Common myeloid progenitor, CD34-positive (primary cell): ENCODE data around the gene RPS27L. TPM values are rescaled to one million over a fixed set of nuclear protein-coding genes. Genes with fewer than 3 reads are reported as not detected.

Source experiments
- CTCF ChIA-PET: fragments of 350-600 bp; sonication (Branson Sonifier 250); formaldehyde crosslinking; loops from one replicate; lab custom pipeline; 2021; ENCODE audit warnings: antibody characterized with exemption; lab: Charles Lee
- POLR2A ChIA-PET: fragments of 350-600 bp; sonication (Branson Sonifier 250); formaldehyde crosslinking; loops from one replicate; lab custom pipeline; 2021; ENCODE audit warnings: antibody characterized with exemption; lab: Charles Lee
- DNase-seq, 3 donors: peaks; one replicate each; pipeline versions ENCODE4 v3.0.0 to v3.0.0-alpha.2; 2013
- H3K27ac ChIP-seq, 2 experiments: 1 replicate in 1 of 2; 2 replicates in 1 of 2; pipeline ENCODE4 v1.7.0; 2013; ENCODE audit warnings: inconsistent platforms in 2 of 2, low read length in 2 of 2, mild to moderate bottlenecking in 2 of 2, low read depth in 1 of 2, moderate library complexity in 1 of 2; ENCODE audit not compliant: severe bottlenecking in 2 of 2, insufficient read depth in 1 of 2, poor library complexity in 1 of 2
- H3K27me3 ChIP-seq, 5 experiments: replicated peaks in 2 of 5; 1 replicate in 3 of 5; 2 replicates in 2 of 5; pipeline versions ENCODE4 v1.6.1 to v1.7.0; 2013; ENCODE audit warnings: low read length in 4 of 5, mild to moderate bottlenecking in 2 of 5, moderate library complexity in 2 of 5, inconsistent platforms in 1 of 5; ENCODE audit not compliant: insufficient read depth in 5 of 5, control insufficient read depth in 4 of 5
- H3K36me3 ChIP-seq, 4 experiments: 1 replicate in 2 of 4; 2 replicates in 2 of 4; pipeline versions ENCODE4 v1.6.1 to v1.7.0; 2013; ENCODE audit warnings: low read length in 3 of 4, control low read depth in 1 of 4, mild to moderate bottlenecking in 1 of 4; ENCODE audit not compliant: control insufficient read depth in 4 of 4, insufficient read depth in 4 of 4
- H3K4me1 ChIP-seq, 4 experiments: 1 replicate in 3 of 4; 2 replicates in 1 of 4; pipeline versions ENCODE4 v1.6.1 to v1.7.1; 2013; ENCODE audit warnings: low read length in 3 of 4, mild to moderate bottlenecking in 3 of 4, control low read depth in 1 of 4, inconsistent platforms in 1 of 4, moderate library complexity in 1 of 4; ENCODE audit not compliant: control insufficient read depth in 4 of 4, insufficient read depth in 4 of 4; ENCODE audit errors: control extremely low read depth in 1 of 4
- H3K4me3 ChIP-seq, 7 experiments: 1 replicate in 4 of 7; 2 replicates in 3 of 7; pipeline versions ENCODE4 v1.5.1 to v1.7.0; 2013; ENCODE audit warnings: mild to moderate bottlenecking in 7 of 7, low read length in 6 of 7, moderate library complexity in 6 of 7, inconsistent platforms in 2 of 7, low read depth in 2 of 7, control low read depth in 1 of 7; ENCODE audit not compliant: insufficient read depth in 4 of 7, control insufficient read depth in 1 of 7; ENCODE audit errors: extremely low read depth in 1 of 7
- H3K9me3 ChIP-seq, 5 experiments: 1 replicate in 4 of 5; 2 replicates in 1 of 5; pipeline versions ENCODE4 v1.6.1 to v1.7.1; 2013; ENCODE audit warnings: low read length in 4 of 5, mild to moderate bottlenecking in 2 of 5, inconsistent platforms in 1 of 5, low read depth in 1 of 5, moderate library complexity in 1 of 5; ENCODE audit not compliant: control insufficient read depth in 4 of 5, insufficient read depth in 2 of 5; ENCODE audit errors: control extremely low read depth in 1 of 5
- WGBS: methylation state at CpG from one replicate; pipeline ENCODE4 v1.1.5; 2013; ENCODE audit not compliant: insufficient coverage; 5-methylcytosine and 5-hydroxymethylcytosine counted together
- polyA plus RNA-seq: library from polyadenylated mRNA; unstranded; fragments of 120-200 nt; gene quantifications from one replicate; pipeline ENCODE4 v1.2.1, GENCODE V29; 2013

The RPS27L gene
- polyA plus RNA-seq = 96.9 TPM

GRCh38 chr15:63157118-63157843, at the start of gene RPS27L:
Gene RPS27L, minus strand, starts transcription at chr15:63157477. Its CDS starts 72 bp downstream, at chr15:63157405.
- no peaks in the 10 kb centered on the region for H3K27me3 ChIP-seq
- peak within 1 kb of the TSS; percentile 83 to 98 (median 97) for H3K4me3 ChIP-seq
- H3K36me3 ChIP-seq = peaks cover 0 to 13% (median 5%) of the 10 kb centered on the region in 4 experiments
- 0% methylated on average over 53 of the region's 60 CpGs for WGBS
- ChIA-PET CTCF (interaction anchor here (0.9 to 1.6 kb wide), 4 partner anchors 11 to 119 kb away, joined by 3 to 6 read pairs (median 3); no protein-coding TSS in a partner anchor), POLR2A (interaction anchor here (1.0 to 1.3 kb wide), 3 partner anchors 18 to 32 kb away, joined by 3 to 4 read pairs (median 3); partner anchors contain the start of gene RAB8B)
- H3K4me1 ChIP-seq = peaks cover 7 to 22% (median 13%) of the 10 kb centered on the region in 4 experiments
- peak within 1 kb of the TSS; percentile 61 to 89 for H3K27ac ChIP-seq
- H3K9me3 ChIP-seq = no peaks in the 10 kb centered on the region
- DNase-seq = peak; percentile 93 to 98 (median 96)

GRCh38 chr15:63206079-63206478, 48.8 kb upstream of the RPS27L start:
- DNase-seq = no peak
- H3K27me3 ChIP-seq = no peaks in the 10 kb centered on the region
- ChIA-PET CTCF (no interaction called here), POLR2A (no interaction called here)
- no peaks in the 10 kb centered on the region for H3K36me3 ChIP-seq
- no CpG with 5 or more reads among the region's 2 CpGs for WGBS
- no peak overlapping the region for H3K4me3 ChIP-seq
- H3K27ac ChIP-seq = no peak overlapping the region
- no peaks in the 10 kb centered on the region for H3K9me3 ChIP-seq
- peaks cover 7 to 37% (median 21%) of the 10 kb centered on the region in 4 experiments for H3K4me1 ChIP-seq

GRCh38 chr15:63203451-63204090, 46.3 kb upstream of the RPS27L start:
- peak; percentile 88 to 98 (median 97) for DNase-seq
- Histone ChIP-seq H3K4me1 (peaks cover 5 to 42% (median 19%) of the 10 kb centered on the region in 4 experiments), H3K27me3 (no peaks in the 10 kb centered on the region), H3K9me3 (no peaks in the 10 kb centered on the region), H3K36me3 (no peaks in the 10 kb centered on the region), H3K27ac (no peak overlapping the region), H3K4me3 (no peak overlapping the region)
- ChIA-PET CTCF (interaction anchor here (0.6 to 2.9 kb wide), 16 partner anchors 8 to 84 kb away, joined by 3 to 20 read pairs (median 4); partner anchors contain the start of gene RAB8B), POLR2A (interaction anchor here (0.6 to 1.4 kb wide), 3 partner anchors 10 to 1005 kb away, joined by 3 to 6 read pairs (median 4); no protein-coding TSS in a partner anchor)
- WGBS = 0% methylated on average over 2 of the region's 9 CpGs

GRCh38 chr15:63202861-63203260, 45.6 kb upstream of the RPS27L start:
- H3K36me3 ChIP-seq = no peaks in the 10 kb centered on the region

GRCh38 chr15:63200464-63201249, 43.4 kb upstream of the RPS27L start:
- Histone ChIP-seq H3K36me3 (peaks cover 0 to 3% (median 0%) of the 10 kb centered on the region in 4 experiments), H3K27me3 (no peaks in the 10 kb centered on the region), H3K4me1 (peaks cover 13 to 64% (median 35%) of the 10 kb centered on the region in 4 experiments), H3K27ac (no peak overlapping the region), H3K4me3 (no peak overlapping the region), H3K9me3 (no peaks in the 10 kb centered on the region)
- ChIA-PET CTCF (interaction anchor here (1.0 to 1.4 kb wide), 2 partner anchors 8 to 28 kb away, joined by 4 to 5 read pairs; no protein-coding TSS in a partner anchor), POLR2A (no interaction called here)
- no peak for DNase-seq
- 100% methylated on average over 3 of the region's 5 CpGs for WGBS

More at GRCh38 chr15:63202861-63203260, 45.6 kb upstream of the RPS27L start:
- 55% methylated on average over 5 of the region's 5 CpGs for WGBS
- peaks cover 6 to 49% (median 23%) of the 10 kb centered on the region in 4 experiments for H3K4me1 ChIP-seq
- ChIA-PET CTCF (interaction anchor here (0.7 to 2.9 kb wide), 15 partner anchors 8 to 200 kb away, joined by 3 to 20 read pairs (median 4); partner anchors contain the start of gene RAB8B), POLR2A (no interaction called here)
- no peak for DNase-seq
- no peak overlapping the region for H3K4me3 ChIP-seq
- no peak overlapping the region for H3K27ac ChIP-seq
- H3K27me3 ChIP-seq = no peaks in the 10 kb centered on the region
- H3K9me3 ChIP-seq = no peaks in the 10 kb centered on the region

- Histone ChIP-seq H3K4me3 (no peak overlapping the region), H3K4me1 (peaks cover 29 to 77% (median 51%) of the 10 kb centered on the region in 4 experiments), H3K27ac (no peak overlapping the region), H3K27me3 (no peaks in the 10 kb centered on the region), H3K9me3 (no peaks in the 10 kb centered on the region), H3K36me3 (peaks cover 0 to 3% (median 0%) of the 10 kb centered on the region in 4 experiments)
- 94% methylated on average over 3 of the region's 8 CpGs for WGBS
- ChIA-PET CTCF (interaction anchor here (1.0 kb wide), 1 partner anchor 18 kb away, joined by 4 read pairs; no protein-coding TSS in a partner anchor), POLR2A (interaction anchor here (0.5 to 0.6 kb wide), 2 partner anchors 40 to 70 kb away, joined by 4 to 6 read pairs; no protein-coding TSS in a partner anchor)
- peak in 2 of 3 donors; percentile 43 to 44 for DNase-seq
Measured at GRCh38 chr15:63198371-63199250, 41.3 kb upstream of the RPS27L start.
